Common myeloid progenitor, CD34-positive (primary cell): ENCODE data around the gene ZDHHC3.

Source experiments
- CTCF ChIA-PET: fragments of 350-600 bp; sonication (Branson Sonifier 250); formaldehyde crosslinking; loops from one replicate; lab custom pipeline; 2021; ENCODE audit warnings: antibody characterized with exemption; lab: Charles Lee
- POLR2A ChIA-PET: fragments of 350-600 bp; sonication (Branson Sonifier 250); formaldehyde crosslinking; loops from one replicate; lab custom pipeline; 2021; ENCODE audit warnings: antibody characterized with exemption; lab: Charles Lee
- DNase-seq, 3 donors: peaks; one replicate each; pipeline versions ENCODE4 v3.0.0 to v3.0.0-alpha.2; 2013
- H3K27ac ChIP-seq, 2 experiments: 1 replicate in 1 of 2; 2 replicates in 1 of 2; pipeline ENCODE4 v1.7.0; 2013; ENCODE audit warnings: inconsistent platforms in 2 of 2, low read length in 2 of 2, mild to moderate bottlenecking in 2 of 2, low read depth in 1 of 2, moderate library complexity in 1 of 2; ENCODE audit not compliant: severe bottlenecking in 2 of 2, insufficient read depth in 1 of 2, poor library complexity in 1 of 2
- H3K27me3 ChIP-seq, 5 experiments: replicated peaks in 2 of 5; 1 replicate in 3 of 5; 2 replicates in 2 of 5; pipeline versions ENCODE4 v1.6.1 to v1.7.0; 2013; ENCODE audit warnings: low read length in 4 of 5, mild to moderate bottlenecking in 2 of 5, moderate library complexity in 2 of 5, inconsistent platforms in 1 of 5; ENCODE audit not compliant: insufficient read depth in 5 of 5, control insufficient read depth in 4 of 5
- H3K36me3 ChIP-seq, 4 experiments: 1 replicate in 2 of 4; 2 replicates in 2 of 4; pipeline versions ENCODE4 v1.6.1 to v1.7.0; 2013; ENCODE audit warnings: low read length in 3 of 4, control low read depth in 1 of 4, mild to moderate bottlenecking in 1 of 4; ENCODE audit not compliant: control insufficient read depth in 4 of 4, insufficient read depth in 4 of 4
- H3K4me1 ChIP-seq, 4 experiments: 1 replicate in 3 of 4; 2 replicates in 1 of 4; pipeline versions ENCODE4 v1.6.1 to v1.7.1; 2013; ENCODE audit warnings: low read length in 3 of 4, mild to moderate bottlenecking in 3 of 4, control low read depth in 1 of 4, inconsistent platforms in 1 of 4, moderate library complexity in 1 of 4; ENCODE audit not compliant: control insufficient read depth in 4 of 4, insufficient read depth in 4 of 4; ENCODE audit errors: control extremely low read depth in 1 of 4
- H3K4me3 ChIP-seq, 7 experiments: 1 replicate in 4 of 7; 2 replicates in 3 of 7; pipeline versions ENCODE4 v1.5.1 to v1.7.0; 2013; ENCODE audit warnings: mild to moderate bottlenecking in 7 of 7, low read length in 6 of 7, moderate library complexity in 6 of 7, inconsistent platforms in 2 of 7, low read depth in 2 of 7, control low read depth in 1 of 7; ENCODE audit not compliant: insufficient read depth in 4 of 7, control insufficient read depth in 1 of 7; ENCODE audit errors: extremely low read depth in 1 of 7
- H3K9me3 ChIP-seq, 5 experiments: 1 replicate in 4 of 5; 2 replicates in 1 of 5; pipeline versions ENCODE4 v1.6.1 to v1.7.1; 2013; ENCODE audit warnings: low read length in 4 of 5, mild to moderate bottlenecking in 2 of 5, inconsistent platforms in 1 of 5, low read depth in 1 of 5, moderate library complexity in 1 of 5; ENCODE audit not compliant: control insufficient read depth in 4 of 5, insufficient read depth in 2 of 5; ENCODE audit errors: control extremely low read depth in 1 of 5
- WGBS: methylation state at CpG from one replicate; pipeline ENCODE4 v1.1.5; 2013; ENCODE audit not compliant: insufficient coverage; 5-methylcytosine and 5-hydroxymethylcytosine counted together

The ZDHHC3 gene

GRCh38 chr3:45007091-45007490 lies 31.1 kb upstream of the ZDHHC3 start:
- Histone ChIP-seq H3K9me3 (peaks cover 0 to 5% (median 3%) of the 10 kb centered on the region in 5 experiments), H3K4me3 (no peak overlapping the region), H3K4me1 (peaks cover 4 to 34% (median 22%) of the 10 kb centered on the region in 4 experiments), H3K36me3 (peaks cover 19 to 72% (median 32%) of the 10 kb centered on the region in 4 experiments), H3K27ac (no peak overlapping the region), H3K27me3 (no peaks in the 10 kb centered on the region)
- DNase-seq, result no peak
- POLR2A ChIA-PET, result no interaction called here
- WGBS, result 100% methylated on average over 7 of the region's 8 CpGs
- CTCF ChIA-PET, result interaction anchor here (0.8 kb wide), 1 partner anchor 14 kb away, joined by 3 read pairs; no protein-coding TSS in a partner anchor

GRCh38 chr3:45003859-45004258 lies 27.9 kb upstream of the ZDHHC3 start:
- Histone ChIP-seq H3K9me3 (peaks cover 0 to 5% (median 3%) of the 10 kb centered on the region in 5 experiments), H3K27ac (no peak overlapping the region), H3K36me3 (peaks cover 22 to 76% (median 52%) of the 10 kb centered on the region in 4 experiments), H3K27me3 (no peaks in the 10 kb centered on the region), H3K4me3 (no peak overlapping the region), H3K4me1 (peaks cover 0 to 13% (median 6%) of the 10 kb centered on the region in 4 experiments)
- POLR2A ChIA-PET, result interaction anchor here (2.0 kb wide), 1 partner anchor 9 kb away, joined by 5 read pairs; no protein-coding TSS in a partner anchor
- WGBS, result 100% methylated on average over 1 of the region's 2 CpGs
- no peak for DNase-seq
- CTCF ChIA-PET, result interaction anchor here (1.2 to 4.0 kb wide), 4 partner anchors 8 to 37 kb away, joined by 4 to 24 read pairs (median 4); no protein-coding TSS in a partner anchor

GRCh38 chr3:45003406-45003805 lies 27.4 kb upstream of the ZDHHC3 start:
- Histone ChIP-seq H3K27me3 (no peaks in the 10 kb centered on the region), H3K36me3 (peaks cover 26 to 77% (median 54%) of the 10 kb centered on the region in 4 experiments), H3K4me3 (no peak overlapping the region), H3K9me3 (peaks cover 0 to 5% (median 3%) of the 10 kb centered on the region in 5 experiments), H3K27ac (no peak overlapping the region), H3K4me1 (peaks cover 0 to 13% (median 6%) of the 10 kb centered on the region in 4 experiments)
- CTCF ChIA-PET, result interaction anchor here (1.2 to 4.0 kb wide), 4 partner anchors 8 to 38 kb away, joined by 4 to 24 read pairs (median 4); no protein-coding TSS in a partner anchor
- DNase-seq, result no peak
- POLR2A ChIA-PET, result interaction anchor here (2.0 kb wide), 1 partner anchor 9 kb away, joined by 5 read pairs; no protein-coding TSS in a partner anchor

- Histone ChIP-seq H3K27me3 (no peaks in the 10 kb centered on the region), H3K36me3 (peaks cover 25 to 75% (median 55%) of the 10 kb centered on the region in 4 experiments), H3K9me3 (peaks cover 0 to 5% (median 3%) of the 10 kb centered on the region in 5 experiments), H3K27ac (peak overlapping the region in 1 of 2 experiments; percentile 52), H3K4me3 (no peak overlapping the region), H3K4me1 (peaks cover 0 to 13% (median 6%) of the 10 kb centered on the region in 4 experiments)
- POLR2A ChIA-PET, result interaction anchor here (0.6 to 2.0 kb wide), 3 partner anchors 9 to 35 kb away, joined by 3 to 5 read pairs (median 4); no protein-coding TSS in a partner anchor
- DNase-seq, result peak in 2 of 3 donors; percentile 32 to 52
- whole genome bisulfite sequencing, result 38% methylated on average over 3 of the region's 3 CpGs
- CTCF ChIA-PET, result interaction anchor here (1.0 to 4.0 kb wide), 6 partner anchors 9 to 38 kb away, joined by 3 to 24 read pairs (median 4); no protein-coding TSS in a partner anchor
Measured at GRCh38 chr3:45002720-45003119, 26.7 kb upstream of the ZDHHC3 start.

- DNase-seq, result no peak
- POLR2A ChIA-PET, result interaction anchor here (0.6 to 2.0 kb wide), 3 partner anchors 10 to 35 kb away, joined by 3 to 5 read pairs (median 4); no protein-coding TSS in a partner anchor
- CTCF ChIA-PET, result interaction anchor here (1.0 to 4.0 kb wide), 4 partner anchors 10 to 39 kb away, joined by 3 to 24 read pairs (median 4); no protein-coding TSS in a partner anchor
- H3K27me3 ChIP-seq, result no peaks in the 10 kb centered on the region
- peaks cover 0 to 13% (median 6%) of the 10 kb centered on the region in 4 experiments for H3K4me1 ChIP-seq
- H3K4me3 ChIP-seq, result no peak overlapping the region
- peaks cover 26 to 75% (median 56%) of the 10 kb centered on the region in 4 experiments for H3K36me3 ChIP-seq
- peak overlapping the region in 1 of 2 experiments; percentile 52 for H3K27ac ChIP-seq
- no CpG with 5 or more reads among the region's 2 CpGs for WGBS
- peaks cover 0 to 5% (median 3%) of the 10 kb centered on the region in 5 experiments for H3K9me3 ChIP-seq
Measured at GRCh38 chr3:45002139-45002660, 26.2 kb upstream of the ZDHHC3 start.

GRCh38 chr3:45001738-45002137 lies 25.8 kb upstream of the ZDHHC3 start:
- no peak for DNase-seq
- no CpG with 5 or more reads among the region's 3 CpGs for WGBS
- Histone ChIP-seq H3K27ac (no peak overlapping the region), H3K27me3 (no peaks in the 10 kb centered on the region), H3K36me3 (peaks cover 26 to 75% (median 57%) of the 10 kb centered on the region in 4 experiments), H3K4me1 (peaks cover 0 to 13% (median 6%) of the 10 kb centered on the region in 4 experiments), H3K9me3 (peaks cover 0 to 5% (median 3%) of the 10 kb centered on the region in 5 experiments), H3K4me3 (no peak overlapping the region)
- CTCF ChIA-PET, result interaction anchor here (1.1 to 4.0 kb wide), 3 partner anchors 11 to 16 kb away, joined by 4 to 24 read pairs (median 4); no protein-coding TSS in a partner anchor
- POLR2A ChIA-PET, result interaction anchor here (0.8 to 2.0 kb wide), 2 partner anchors 10 to 11 kb away, joined by 3 to 5 read pairs; no protein-coding TSS in a partner anchor
